IMR-90 (cell line): ENCODE data around the gene CCDC70. TPM values are rescaled to one million over a fixed set of nuclear protein-coding genes. Genes with fewer than 3 reads are reported as not detected.

Experiments
- ATAC-seq: fragments of 200-7000 bp; cut with Tn5 transposase; 2 replicates; pipeline ENCODE4 v1.9.1; 2020; ENCODE audit warnings: low read depth, mild to moderate bottlenecking, moderate library complexity
- BruUV-seq: library from RNA; stranded (reverse); fragments of 400-500 nt; replicated peaks from 2 replicates; lab custom pipeline; 2021; lab: Mats Ljungman, UMichigan
- CTCF ChIA-PET: fragments of 300-600 bp; formaldehyde crosslinking; extraction: SDS; loops from one replicate; lab custom pipeline; 2021; ENCODE audit warnings: antibody characterized with exemption; lab: Yijun Ruan, JAX
- POLR2A ChIA-PET: fragments of 300-600 bp; sonication (Branson Sonifier 250); formaldehyde crosslinking; loops from one replicate; lab custom pipeline; 2022; ENCODE audit warnings: antibody characterized with exemption; ENCODE audit not compliant: unreplicated experiment; lab: Charles Lee
- DNase-seq: peaks from one replicate; pipeline ENCODE4 v3.0.0; 2013
- H2AFZ ChIP-seq: replicated peaks from 2 replicates; pipeline ENCODE3; 2013; ENCODE audit warnings: low read length, mild to moderate bottlenecking; ENCODE audit not compliant: poor library complexity
- H2AK5ac ChIP-seq: 2 replicates; pipeline ENCODE4 v1.6.1; 2013; ENCODE audit warnings: low read depth, low read length, inconsistent platforms
- H2AK9ac ChIP-seq: replicated peaks from 2 replicates; pipeline ENCODE3; 2013; ENCODE audit warnings: mild to moderate bottlenecking, low read depth, low read length, moderate library complexity; ENCODE audit not compliant: poor library complexity
- H2BK120ac ChIP-seq: 2 replicates; pipeline ENCODE4 v1.6.1; 2013; ENCODE audit warnings: low read depth, low read length, inconsistent platforms
- H2BK15ac ChIP-seq: 3 replicates; pipeline ENCODE4 v1.6.1; 2013; ENCODE audit warnings: low read depth, low read length, inconsistent platforms
- H2BK20ac ChIP-seq: 2 replicates; pipeline ENCODE4 v1.6.1; 2013; ENCODE audit warnings: low read depth, mild to moderate bottlenecking, inconsistent platforms, low read length, moderate library complexity
- H2BK5ac ChIP-seq: 2 replicates; pipeline ENCODE4 v1.6.1; 2013; ENCODE audit warnings: mild to moderate bottlenecking, low read depth, low read length, inconsistent platforms; ENCODE audit not compliant: poor library complexity, severe bottlenecking
- H3K14ac ChIP-seq: replicated peaks from 2 replicates; pipeline ENCODE4 v1.6.1; 2013; ENCODE audit warnings: low read depth, low read length, inconsistent platforms
- H3K18ac ChIP-seq: 2 replicates; pipeline ENCODE4 v1.6.1; 2013; ENCODE audit warnings: low read depth, low read length, control low read depth
- H3K23ac ChIP-seq: 2 replicates; pipeline ENCODE4 v1.6.1; 2013; ENCODE audit warnings: low read depth, low read length, inconsistent platforms
- H3K27ac ChIP-seq: 2 replicates; pipeline ENCODE4 v1.5.1; 2013; ENCODE audit warnings: mild to moderate bottlenecking, control low read depth, low read length; ENCODE audit not compliant: insufficient read depth
- H3K27me3 ChIP-seq: 2 replicates; pipeline ENCODE4 v1.6.1; 2013; ENCODE audit warnings: low read length; ENCODE audit not compliant: control insufficient read depth, insufficient read depth
- H3K36me3 ChIP-seq: 2 replicates; pipeline ENCODE4 v1.6.1; 2013; ENCODE audit warnings: low read length, mixed read lengths; ENCODE audit not compliant: control insufficient read depth, insufficient read depth
- H3K4ac ChIP-seq: 2 replicates; pipeline ENCODE4 v1.6.1; 2013; ENCODE audit warnings: low read depth, low read length, inconsistent platforms
- H3K4me1 ChIP-seq: 2 replicates; pipeline ENCODE4 v1.6.1; 2013; ENCODE audit warnings: low read length, mixed read lengths; ENCODE audit not compliant: control insufficient read depth, insufficient read depth
- H3K4me2 ChIP-seq: 2 replicates; pipeline ENCODE4 v1.6.1; 2013; ENCODE audit warnings: low read depth, mild to moderate bottlenecking, control low read depth, low read length, moderate library complexity
- H3K4me3 ChIP-seq: 2 replicates; pipeline ENCODE4 v1.5.1; 2013; ENCODE audit warnings: low read depth, mild to moderate bottlenecking, control low read depth, low read length, moderate library complexity; ENCODE audit not compliant: insufficient read depth
- H3K56ac ChIP-seq: 2 replicates; pipeline ENCODE4 v1.6.1; 2013; ENCODE audit warnings: low read length, inconsistent platforms; ENCODE audit not compliant: insufficient read depth; ENCODE audit errors: extremely low read depth
- H3K79me1 ChIP-seq, 2 experiments: 2 replicates each; pipeline ENCODE4 v1.6.1; 2013; ENCODE audit warnings: low read length in 2 of 2, inconsistent platforms in 1 of 2, low read depth in 1 of 2
- H3K9ac ChIP-seq: 2 replicates; pipeline ENCODE4 v1.6.1; 2013; ENCODE audit warnings: low read depth, low read length, control low read depth
- H3K9me1 ChIP-seq: 2 replicates; pipeline ENCODE4 v1.6.1; 2013; ENCODE audit warnings: low read length, inconsistent platforms; ENCODE audit not compliant: insufficient read depth
- H3K9me3 ChIP-seq: 2 replicates; pipeline ENCODE4 v1.6.1; 2013; ENCODE audit warnings: low read length; ENCODE audit not compliant: control insufficient read depth, insufficient read depth
- H4K20me1 ChIP-seq: 2 replicates; pipeline ENCODE4 v1.6.1; 2013; ENCODE audit warnings: low read length, inconsistent platforms; ENCODE audit not compliant: insufficient read depth
- H4K5ac ChIP-seq: 2 replicates; pipeline ENCODE4 v1.6.1; 2013; ENCODE audit warnings: mild to moderate bottlenecking, low read depth, low read length, control low read depth
- H4K8ac ChIP-seq, 2 experiments: 2 replicates each; pipeline ENCODE4 v1.6.1; 2013; ENCODE audit warnings: low read depth in 2 of 2, low read length in 2 of 2, control low read depth in 1 of 2, inconsistent platforms in 1 of 2
- H4K91ac ChIP-seq: 2 replicates; pipeline ENCODE4 v1.6.1; 2013; ENCODE audit warnings: low read depth, low read length, inconsistent platforms; ENCODE audit not compliant: insufficient read depth
- CEBPB ChIP-seq: IDR thresholded peaks from 2 replicates; pipeline ENCODE4 v1.6.1; 2012; ENCODE audit warnings: low read depth, low read length, improper control_type of control experiment
- CHD1 ChIP-seq: IDR thresholded peaks from 2 replicates; pipeline ENCODE4 v1.6.1; 2012; ENCODE audit warnings: low read depth, low read length, improper control_type of control experiment
- CTCF ChIP-seq: conservative IDR thresholded peaks from 2 replicates; pipeline ENCODE4 v1.5.1; 2012; ENCODE audit warnings: mild to moderate bottlenecking, low read depth, low read length, improper control_type of control experiment
- ELK1 ChIP-seq: fragments of 150-350 bp; IDR thresholded peaks from 2 replicates; pipeline ENCODE4 v1.6.1; 2016; ENCODE audit warnings: low read depth, mild to moderate bottlenecking, low read length, moderate library complexity, borderline replicate concordance
- FOS ChIP-seq: fragments of 150-350 bp; IDR thresholded peaks from 2 replicates; pipeline ENCODE4 v1.6.1; 2016; ENCODE audit warnings: low read depth, low read length
- MAZ ChIP-seq: IDR thresholded peaks from 2 replicates; pipeline ENCODE4 v1.6.1; 2012; ENCODE audit warnings: low read depth, mild to moderate bottlenecking, low read length, improper control_type of control experiment, moderate library complexity, borderline replicate concordance
- NFE2L2 ChIP-seq: fragments of 150-350 bp; IDR thresholded peaks from 2 replicates; pipeline ENCODE4 v1.6.1; 2016; ENCODE audit warnings: low read depth, mild to moderate bottlenecking, low read length
- POLR2A ChIP-seq: IDR thresholded peaks from 2 replicates; pipeline ENCODE4 v1.6.1; 2012; ENCODE audit warnings: mild to moderate bottlenecking, low read depth, low read length
- RAD21 ChIP-seq: IDR thresholded peaks from 2 replicates; pipeline ENCODE4 v1.6.1; 2012; ENCODE audit warnings: low read length, improper control_type of control experiment
- RCOR1 ChIP-seq: IDR thresholded peaks from 2 replicates; pipeline ENCODE4 v1.6.1; 2012; ENCODE audit warnings: mild to moderate bottlenecking, low read length, improper control_type of control experiment; ENCODE audit not compliant: insufficient replicate concordance
- RFX5 ChIP-seq: IDR thresholded peaks from 2 replicates; pipeline ENCODE4 v1.8.0; 2012; ENCODE audit warnings: low read depth, mild to moderate bottlenecking, low read length, moderate library complexity
- SMC3 ChIP-seq: fragments of 150-350 bp; IDR thresholded peaks from 2 replicates; pipeline ENCODE4 v1.6.1; 2016; ENCODE audit warnings: low read depth, mild to moderate bottlenecking, antibody characterized with exemption, low read length, moderate library complexity
- USF2 ChIP-seq: fragments of 150-350 bp; IDR thresholded peaks from 2 replicates; pipeline ENCODE4 v1.6.1; 2017; ENCODE audit warnings: mild to moderate bottlenecking, antibody characterized with exemption, low read length, low read depth
- WGBS, 2 experiments: methylation state at CpG; one replicate each; pipeline versions ENCODE4 v1.1.5 to v1.1.7; 2013; ENCODE audit warnings: missing lambda C conversion rate in 2 of 2; ENCODE audit not compliant: insufficient read length in 1 of 2; ENCODE audit errors: extremely low coverage in 2 of 2; 5-methylcytosine and 5-hydroxymethylcytosine counted together
- dilution Hi-C: fragments of 300-500 bp; cut with HindIII; formaldehyde crosslinking; loops from one replicate; pipeline ENCODE4 v1.14.3; 2018; ENCODE audit warnings: low sequenced_read_pairs; ENCODE audit not compliant: unreplicated experiment
- in situ Hi-C: fragments of 300-500 bp; cut with MboI; formaldehyde crosslinking; loops from 3 replicates; pipeline ENCODE4 v1.14.3; 2019; ENCODE audit warnings: low sequenced_read_pairs, inconsistent platforms, mixed read lengths
- intact Hi-C: fragments of 100-400 bp; cut with micrococcal nuclease; formaldehyde crosslinking; loops from 2 replicates; pipeline ENCODE4 v1.10.0; 2022
- polyA plus RNA-seq, 3 experiments: library from polyadenylated mRNA; depleted of rRNA; stranded (reverse); fragments of >200 nt; gene quantifications; 2 replicates each; pipeline ENCODE4 v1.2.3, GENCODE V29; 2012; ENCODE audit warnings: low replicate concordance in 1 of 3
- total RNA-seq: library from RNA; depleted of rRNA; stranded (reverse); fragments of >200 nt; gene quantifications from 2 replicates; pipeline ENCODE4 v1.2.3, GENCODE V29; 2012

The CCDC70 gene
- total and polyA plus RNA-seq, 2 of the 4 experiments (the other 2 are of a cell fraction) = not detected

- Histone ChIP-seq H2AFZ (no peak overlapping the region), H3K4ac (no peak overlapping the region), H3K18ac (no peak overlapping the region), H2BK15ac (no peak overlapping the region), H3K36me3 (no peaks in the 10 kb centered on the region), H3K9ac (no peak overlapping the region), H3K27ac (no peak overlapping the region), H2BK120ac (no peak overlapping the region), H4K5ac (no peak overlapping the region), H2AK9ac (no peak overlapping the region), H2BK5ac (no peak overlapping the region), H3K79me1 (no peaks in the 10 kb centered on the region), H3K4me1 (no peaks in the 10 kb centered on the region), H4K91ac (no peak overlapping the region), H3K27me3 (peaks cover 38% of the 10 kb centered on the region), H2AK5ac (no peak overlapping the region), H3K4me2 (no peak overlapping the region), H3K9me3 (no peaks in the 10 kb centered on the region), H3K4me3 (no peak overlapping the region), H4K8ac (no peak overlapping the region), H2BK20ac (no peak overlapping the region), H3K9me1 (no peaks in the 10 kb centered on the region), H3K56ac (no peak overlapping the region), H4K20me1 (no peaks in the 10 kb centered on the region), H3K23ac (no peak overlapping the region), H3K14ac (no peak overlapping the region)
- no peak for DNase-seq
- CTCF ChIA-PET = no interaction called here
- ATAC-seq = no peak
- intact Hi-C loops (no loop called here), dilution Hi-C loops (no loop called here), in situ Hi-C loops (no loop called here)
- TF ChIP-seq CEBPB = no peak
- TF ChIP-seq POLR2A = no peak
- no peak for TF ChIP-seq NFE2L2
- TF ChIP-seq CTCF = no peak
- TF ChIP-seq ELK1 = no peak
- no peak for TF ChIP-seq CHD1
- no peak for TF ChIP-seq RCOR1
- no peak for TF ChIP-seq RFX5
- TF ChIP-seq RAD21 = no peak
- TF ChIP-seq USF2 = no peak
- TF ChIP-seq FOS = no peak
- TF ChIP-seq MAZ = no peak
- TF ChIP-seq SMC3 = no peak
- no TSS peak for BruUV-seq
- no CpG with 5 or more reads among the region's 6 CpGs for WGBS, 2 experiments
- POLR2A ChIA-PET = no interaction called here
These were observed 20.0 kb upstream of the CCDC70 start for GRCh38 chr13:51841732-51842131.
